GM19438 (cell line): ENCODE results near the gene TNN.
"Not testable (repeated sequence)": the region's sequence is repeated elsewhere in the genome, so short reads cannot be mapped to it uniquely, and the experiment has no call there.

Experiments
- ATAC-seq: cut with Tn5 transposase; IDR thresholded peaks from one replicate; pipeline ENCODE4 v1.9.1; 2021; ENCODE audit warnings: low read depth; ENCODE audit not compliant: unreplicated experiment

Gene TNN

GRCh38 chr1:175067362-175068106 is at the start of gene TNN:
Gene TNN, plus strand, starts transcription at chr1:175067833. Its CDS starts 9,586 bp downstream, at chr1:175077419.
- no peak for ATAC-seq

DNA sequence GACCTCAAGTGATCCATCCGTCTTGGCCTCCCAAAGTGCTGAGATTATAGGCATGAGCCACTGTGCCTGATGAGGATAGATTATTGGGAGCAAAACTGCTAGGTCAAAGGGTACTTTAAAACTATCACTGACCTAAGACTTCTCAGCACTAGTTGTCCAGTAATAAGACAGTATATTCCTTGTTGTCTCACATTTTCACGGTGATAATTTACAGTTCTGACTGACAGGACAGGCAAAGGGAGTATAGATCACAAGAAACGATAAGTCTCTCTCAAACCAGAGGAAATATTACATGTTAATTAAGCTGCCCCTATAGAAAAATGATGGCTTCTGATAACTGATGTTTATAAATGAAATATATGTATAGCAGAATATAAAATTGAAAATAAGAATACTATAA is 48.1 kb upstream of the TNN start:
- no peak for ATAC-seq

GRCh38 chr1:175023043-175023921 is 44.4 kb upstream of the TNN start, which contains the start of gene MRPS14:
Gene MRPS14, minus strand, starts transcription at chr1:175023425. Its CDS starts 17 bp downstream, at chr1:175023408.
- peak; percentile 96 for ATAC-seq

- ATAC-seq: not testable (repeated sequence)
Observed at GRCh38 chr1:175023922-175024242, 43.8 kb upstream of the TNN start.

DNA sequence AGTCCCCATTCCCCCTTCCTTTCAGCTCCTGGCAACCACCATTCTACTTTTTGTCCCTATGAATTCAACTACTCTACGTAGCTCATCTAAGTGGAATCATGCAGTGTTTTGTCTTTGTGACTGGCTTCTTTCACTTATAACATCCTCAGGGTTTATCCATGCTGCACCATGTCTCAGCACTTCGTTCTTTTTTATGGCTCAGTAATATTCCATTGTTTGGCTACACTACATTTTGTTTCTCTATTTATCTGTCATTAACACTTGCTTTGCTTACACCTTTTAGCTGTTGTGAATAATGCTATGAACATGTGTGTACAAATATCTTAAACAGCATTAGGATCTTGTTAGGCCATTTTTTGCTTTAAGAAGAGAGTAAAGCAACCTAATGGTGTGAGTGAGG is 42.9 kb upstream of the TNN start:
- ATAC-seq: no peak

GRCh38 chr1:175033953-175034352 is 33.7 kb upstream of the TNN start:
- ATAC-seq: no peak

- no peak for ATAC-seq
Observed at GRCh38 chr1:175034775-175035174, 32.9 kb upstream of the TNN start.

DNA sequence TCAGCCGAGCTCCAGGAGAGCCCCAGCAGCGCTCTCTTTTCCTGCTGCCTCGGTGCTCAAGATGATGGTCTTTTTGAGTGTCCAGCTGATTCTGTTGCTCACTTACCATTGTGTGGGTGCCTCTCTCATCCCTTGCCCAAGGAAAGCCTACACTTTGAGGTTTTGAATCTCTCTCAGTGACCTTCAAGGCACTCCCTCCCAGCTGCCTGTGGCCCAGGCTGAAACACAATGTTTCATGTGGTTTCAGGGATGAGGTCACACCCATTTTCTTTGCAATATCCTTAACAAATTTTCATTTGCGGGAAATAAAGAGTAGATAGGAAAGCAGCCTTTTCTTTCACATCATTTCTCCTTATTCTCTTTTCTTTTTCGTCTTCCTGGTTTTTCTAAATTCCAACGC is 31.8 kb upstream of the TNN start:
- ATAC-seq: no peak

- no peak for ATAC-seq
Observed at GRCh38 chr1:175036476-175036875, 31.2 kb upstream of the TNN start.

- no peak for ATAC-seq
Observed at GRCh38 chr1:175037416-175037815, 30.2 kb upstream of the TNN start.

GRCh38 chr1:175040324-175040879 is 27.2 kb upstream of the TNN start:
- ATAC-seq: no peak

GRCh38 chr1:175042650-175043049 is 25.0 kb upstream of the TNN start:
- no peak for ATAC-seq

GRCh38 chr1:175043824-175044223 is 23.8 kb upstream of the TNN start:
- ATAC-seq: no peak

GRCh38 chr1:175044591-175044990 is 23.0 kb upstream of the TNN start:
- not testable (repeated sequence) for ATAC-seq

GRCh38 chr1:175045097-175045496 is 22.5 kb upstream of the TNN start:
- ATAC-seq: no peak

DNA sequence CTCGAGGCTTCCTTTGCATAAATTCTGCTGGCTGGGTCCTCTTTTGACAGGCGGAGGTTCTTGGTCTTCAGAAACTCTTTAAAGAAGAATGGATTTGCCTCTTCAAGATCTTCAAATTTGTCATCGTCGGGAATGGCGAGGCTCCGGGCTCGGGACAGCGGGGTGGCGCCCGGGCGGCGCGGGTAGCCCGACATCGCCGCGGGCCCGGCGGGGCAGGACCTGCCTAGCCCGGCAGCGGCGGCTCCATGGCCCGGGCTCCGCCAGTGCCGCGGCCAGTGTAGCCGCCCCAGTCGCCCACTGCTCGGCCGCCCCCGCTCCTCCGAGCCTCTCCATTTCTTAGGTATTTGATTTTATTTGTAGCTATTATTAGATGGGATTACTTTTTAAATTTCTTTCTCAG is 22.1 kb upstream of the TNN start:
- ATAC-seq: no peak

GRCh38 chr1:175050992-175051391 is 16.6 kb upstream of the TNN start:
- no peak for ATAC-seq

GRCh38 chr1:175054736-175055135 is 12.9 kb upstream of the TNN start:
- no peak for ATAC-seq

DNA sequence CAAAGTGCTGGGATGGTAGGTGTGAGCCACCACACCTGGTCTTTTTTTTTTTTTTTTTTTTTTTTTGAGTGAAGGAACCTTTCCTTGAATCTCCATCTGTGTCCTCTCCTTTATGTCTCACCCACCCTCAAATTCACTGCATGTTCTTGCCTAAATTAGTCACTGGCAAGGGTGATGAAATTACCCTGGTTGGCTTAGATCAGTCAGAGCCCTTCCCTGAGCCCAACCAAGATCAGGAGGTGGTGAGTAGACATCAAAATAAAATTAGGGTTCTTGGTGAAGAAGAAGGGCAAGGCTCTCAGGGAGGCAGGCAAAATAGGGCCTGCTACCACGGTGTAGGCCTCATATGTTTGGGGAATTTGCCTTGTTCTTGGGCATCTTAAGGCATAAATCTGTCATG is 5.3 kb upstream of the TNN start:
- ATAC-seq: no peak

- no peak for ATAC-seq
Observed at GRCh38 chr1:175062858-175063257, 4.8 kb upstream of the TNN start.

- no peak for ATAC-seq
Observed at GRCh38 chr1:175070818-175071217, 3.2 kb downstream of the TNN start.
